NCI-H1048 (cell line): ENCODE data around the gene KLC3.
A peak's percentile ranks its signal among the peaks of the same experiment; 100 is the strongest.

ENCODE experiments used
- DNase-seq: peaks from one replicate; lab custom pipeline; 2025; lab: John Stamatoyannopoulos, UW

Gene KLC3

GRCh38 chr19:45370410-45371204, 30.1 kb downstream of the KLC3 start, which contains the start of gene ERCC2:
ERCC2 (minus strand) TSS chr19:45370573; CDS start chr19:45370540, 33 bp downstream.
- DNase-seq, result peak; percentile 91

GRCh38 chr19:45376045-45376724, 35.6 kb downstream of the KLC3 start:
- DNase-seq, result peak; percentile 39

DNA sequence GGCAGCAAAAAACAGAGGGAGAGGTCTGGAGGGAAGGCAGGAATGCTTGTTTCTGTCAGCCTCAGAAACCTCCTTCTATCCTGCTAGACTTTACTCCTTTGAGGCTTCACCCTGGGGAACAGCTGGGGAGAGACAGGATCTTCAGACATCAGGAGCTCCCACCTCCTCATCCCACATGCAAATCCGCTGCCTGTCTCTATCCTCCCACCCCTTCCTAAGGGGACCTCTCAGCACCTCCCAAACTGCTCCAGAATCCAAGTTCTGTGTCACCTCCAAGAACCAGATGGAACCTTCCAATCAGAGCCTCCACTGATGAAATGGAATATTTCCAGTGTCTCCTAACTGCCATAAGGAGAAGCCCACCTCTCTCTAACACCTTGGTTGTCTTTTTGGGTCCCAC, 39.6 kb downstream of the KLC3 start:
- no peak for DNase-seq

- no peak for DNase-seq
These were observed 41.9 kb downstream of the KLC3 start for GRCh38 chr19:45382426-45382825.

- DNase-seq, result no peak
These were observed 45.1 kb downstream of the KLC3 start for GRCh38 chr19:45385392-45386221.

- no peak for DNase-seq
These were observed 50.8 kb downstream of the KLC3 start for GRCh38 chr19:45391346-45391745.

GRCh38 chr19:45391871-45392665, 51.5 kb downstream of the KLC3 start:
- no peak for DNase-seq

DNA sequence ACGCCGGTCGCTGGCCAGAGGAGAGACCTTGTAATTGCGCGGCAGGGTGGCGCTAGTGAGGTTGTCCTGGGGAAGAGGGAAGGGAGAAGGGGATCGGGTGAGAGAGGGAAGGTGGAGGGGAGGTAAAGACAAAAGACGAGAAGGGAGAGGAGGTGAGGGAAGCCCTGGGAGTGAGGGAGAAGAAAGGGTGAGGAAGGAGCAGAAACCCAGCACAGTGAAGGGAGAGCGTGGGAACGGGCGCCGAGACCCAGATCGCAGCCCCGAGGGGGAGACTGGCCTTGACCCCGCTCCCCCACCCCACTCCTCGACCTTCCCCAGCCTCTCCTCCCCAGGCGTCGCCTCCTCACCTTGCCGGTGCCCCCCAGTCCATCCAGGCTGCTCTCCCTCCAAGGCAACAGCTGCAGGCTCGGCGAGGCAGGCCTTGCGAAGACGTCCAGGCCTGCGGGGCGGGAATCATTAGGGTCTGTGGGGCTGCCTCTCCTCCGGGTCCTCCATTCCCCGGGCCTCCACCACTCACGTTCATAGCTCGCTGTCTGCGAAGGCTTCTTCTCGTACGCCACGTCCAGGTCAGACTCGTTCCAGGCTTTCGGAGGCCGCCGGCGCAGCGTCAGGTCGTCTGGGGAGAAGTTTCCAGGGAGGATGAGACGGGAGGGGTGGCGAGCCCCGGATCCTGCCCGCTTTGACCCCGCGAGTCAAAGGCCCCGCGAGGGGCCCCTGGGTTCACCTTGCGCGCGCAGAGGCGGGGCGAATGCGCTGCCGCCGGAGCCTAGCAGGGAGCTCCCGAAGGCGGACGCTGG, 55.5 kb downstream of the KLC3 start:
- no peak for DNase-seq

DNA sequence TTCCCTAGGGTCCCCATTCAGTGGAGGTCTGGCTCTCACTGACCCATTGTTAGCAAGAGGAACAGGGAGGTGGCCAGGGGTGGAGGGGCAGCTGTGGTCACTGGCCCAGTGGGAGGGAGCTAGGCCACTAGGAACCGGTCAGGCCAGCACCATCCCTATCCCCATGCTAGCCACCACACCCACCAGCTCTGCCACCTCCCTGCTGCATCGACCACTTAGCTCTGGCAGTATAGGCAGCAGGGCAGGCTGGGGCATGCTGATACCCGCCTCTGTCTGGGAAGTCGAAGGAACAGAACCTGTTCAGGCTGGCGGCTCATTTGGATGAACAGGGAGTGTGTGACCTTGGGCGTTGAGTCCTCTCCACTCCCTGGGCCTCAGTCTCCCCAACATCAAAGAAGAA, 59.6 kb downstream of the KLC3 start:
- no peak for DNase-seq
